A673 (cell line): ENCODE data around the gene BRSK2. TPM values are rescaled to one million over a fixed set of nuclear protein-coding genes. Genes with fewer than 3 reads are reported as not detected.

ENCODE experiments used
- BruUV-seq: library from RNA; stranded (reverse); fragments of 400-500 nt; replicated peaks from 2 replicates; lab custom pipeline; 2021; lab: Mats Ljungman, UMichigan
- CTCF ChIA-PET: fragments of 300-600 bp; sonication (Branson Sonifier 250); formaldehyde crosslinking; loops from one replicate; lab custom pipeline; 2022; ENCODE audit warnings: antibody characterized with exemption; lab: Charles Lee
- POLR2A ChIA-PET: fragments of 300-600 bp; sonication (Branson Sonifier 250); formaldehyde crosslinking; loops from one replicate; lab custom pipeline; 2022; ENCODE audit warnings: antibody characterized with exemption; ENCODE audit not compliant: low non-redundant PET; lab: Charles Lee
- DNase-seq: peaks from one replicate; pipeline ENCODE4 v3.0.0-alpha.2; 2015; ENCODE audit warnings: low spot score
- H3K27ac ChIP-seq: fragments of 200-600 bp; sonication (generic); 2 replicates; pipeline ENCODE4 v1.5.1; 2016; ENCODE audit warnings: mixed run types, low read depth, mild to moderate bottlenecking, mixed read lengths, antibody characterized with exemption, low read length; ENCODE audit not compliant: poor library complexity, severe bottlenecking
- H3K27me3 ChIP-seq: fragments of 200-600 bp; sonication (generic); replicated peaks from 2 replicates; pipeline ENCODE4 v1.6.1; 2017; ENCODE audit warnings: mixed run types, low read depth, mild to moderate bottlenecking, mixed read lengths, antibody characterized with exemption, low read length; ENCODE audit not compliant: insufficient read depth, poor library complexity
- H3K36me3 ChIP-seq: fragments of 200-600 bp; sonication (generic); 2 replicates; pipeline ENCODE4 v1.6.1; 2016; ENCODE audit warnings: mixed run types, mild to moderate bottlenecking, mixed read lengths, antibody characterized with exemption, low read length; ENCODE audit not compliant: insufficient read depth, poor library complexity, severe bottlenecking
- H3K4me1 ChIP-seq: fragments of 200-600 bp; sonication (generic); 2 replicates; pipeline ENCODE4 v1.6.1; 2017; ENCODE audit warnings: mixed run types, mild to moderate bottlenecking, mixed read lengths, antibody characterized with exemption, low read length; ENCODE audit not compliant: insufficient read depth, poor library complexity, severe bottlenecking
- H3K4me3 ChIP-seq: fragments of 200-600 bp; sonication (generic); 2 replicates; pipeline ENCODE4 v1.5.1; 2016; ENCODE audit warnings: low read depth, mixed run types, mild to moderate bottlenecking, mixed read lengths, low read length; ENCODE audit not compliant: poor library complexity, severe bottlenecking
- H3K9me3 ChIP-seq: fragments of 200-600 bp; sonication (generic); 2 replicates; pipeline ENCODE4 v1.6.1; 2016; ENCODE audit warnings: mixed run types, low read depth, mild to moderate bottlenecking, mixed read lengths, antibody characterized with exemption, low read length; ENCODE audit not compliant: poor library complexity, severe bottlenecking
- CTCF ChIP-seq: fragments of 300-800, 200-600 bp; sonication (generic); conservative IDR thresholded peaks from 2 replicates; pipeline ENCODE4 v1.5.1; 2017; ENCODE audit warnings: low read depth, mild to moderate bottlenecking, antibody characterized with exemption, low read length, moderate library complexity, mixed read lengths
- EZH2 ChIP-seq: fragments of 200-600 bp; sonication (generic); IDR thresholded peaks from 2 replicates; pipeline ENCODE4 v1.6.1; 2017; ENCODE audit warnings: borderline replicate concordance, low read depth, mild to moderate bottlenecking, mixed read lengths, antibody characterized with exemption, low read length; ENCODE audit not compliant: poor library complexity, severe bottlenecking
- intact Hi-C: fragments of 100-400 bp; cut with micrococcal nuclease; formaldehyde crosslinking; loops from one replicate; pipeline ENCODE4 v1.10.0; 2022; ENCODE audit not compliant: unreplicated experiment
- total RNA-seq: library from RNA; stranded (reverse); gene quantifications from 2 replicates; pipeline ENCODE4 v1.2.3, GENCODE V29; 2021

Gene BRSK2
- total RNA-seq, 1 experiment from 2014 or later, result 2.2 TPM

- DNase-seq, result no peak
- H3K4me1 ChIP-seq, result no peaks in the 10 kb centered on the region
These were observed 18.4 kb upstream of the BRSK2 start for GRCh38 chr11:1371377-1371776.

GRCh38 chr11:1371836-1372465 is 17.8 kb upstream of the BRSK2 start:
- CTCF ChIA-PET, result no interaction called here
- intact Hi-C loops, result no loop called here
- H3K4me1 ChIP-seq, result no peaks in the 10 kb centered on the region

More at GRCh38 chr11:1371377-1371776, 18.4 kb upstream of the BRSK2 start:
- TF ChIP-seq CTCF (no peak), EZH2 (no peak)
- H3K27ac ChIP-seq, result no peak overlapping the region
- no peaks in the 10 kb centered on the region for H3K27me3 ChIP-seq
- H3K4me3 ChIP-seq, result no peak overlapping the region
- BruUV-seq, result no TSS peak
- H3K9me3 ChIP-seq, result no peaks in the 10 kb centered on the region
- POLR2A ChIA-PET, result no interaction called here
- H3K36me3 ChIP-seq, result no peaks in the 10 kb centered on the region
- CTCF ChIA-PET, result no interaction called here
- intact Hi-C loops, result no loop called here

GRCh38 chr11:1372660-1373059 is 17.1 kb upstream of the BRSK2 start:
- Histone ChIP-seq H3K36me3 (no peaks in the 10 kb centered on the region), H3K9me3 (no peaks in the 10 kb centered on the region), H3K4me1 (no peaks in the 10 kb centered on the region), H3K27ac (no peak overlapping the region), H3K27me3 (no peaks in the 10 kb centered on the region), H3K4me3 (no peak overlapping the region)
- DNase-seq, result no peak
- POLR2A ChIA-PET, result no interaction called here
- TF ChIP-seq CTCF (no peak), EZH2 (no peak)
- CTCF ChIA-PET, result no interaction called here
- intact Hi-C loops, result no loop called here
- no TSS peak for BruUV-seq

More at GRCh38 chr11:1371836-1372465, 17.8 kb upstream of the BRSK2 start:
- POLR2A ChIA-PET, result no interaction called here
- Histone ChIP-seq H3K27ac (no peak overlapping the region), H3K4me3 (no peak overlapping the region), H3K27me3 (no peaks in the 10 kb centered on the region), H3K9me3 (no peaks in the 10 kb centered on the region), H3K36me3 (no peaks in the 10 kb centered on the region)
- DNase-seq, result no peak
- TF ChIP-seq CTCF (no peak), EZH2 (no peak)
- BruUV-seq, result no TSS peak
